ENCODE data around the gene GPALPP1.

DNA sequence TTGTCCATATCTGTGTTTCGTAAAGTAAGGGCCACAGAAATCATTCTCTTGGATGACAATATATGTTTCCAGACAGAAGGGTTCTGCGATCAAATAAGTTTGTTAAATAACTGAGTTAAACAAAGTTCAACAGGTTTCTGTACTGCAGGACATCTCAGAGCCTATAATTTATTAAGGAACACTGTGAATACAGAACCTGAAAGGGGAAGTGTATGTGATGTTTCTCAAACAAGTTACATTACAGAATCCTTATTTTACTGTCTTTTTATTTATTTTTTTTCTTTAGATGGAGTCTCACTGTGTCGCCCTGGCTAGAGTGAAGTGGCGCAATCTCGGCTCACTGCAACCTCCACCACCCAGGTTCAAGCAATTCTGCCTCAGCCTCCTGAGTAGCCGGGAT lies 75.6 kb downstream of the GPALPP1 start:
- TF ChIP-seq, protein P1, sequence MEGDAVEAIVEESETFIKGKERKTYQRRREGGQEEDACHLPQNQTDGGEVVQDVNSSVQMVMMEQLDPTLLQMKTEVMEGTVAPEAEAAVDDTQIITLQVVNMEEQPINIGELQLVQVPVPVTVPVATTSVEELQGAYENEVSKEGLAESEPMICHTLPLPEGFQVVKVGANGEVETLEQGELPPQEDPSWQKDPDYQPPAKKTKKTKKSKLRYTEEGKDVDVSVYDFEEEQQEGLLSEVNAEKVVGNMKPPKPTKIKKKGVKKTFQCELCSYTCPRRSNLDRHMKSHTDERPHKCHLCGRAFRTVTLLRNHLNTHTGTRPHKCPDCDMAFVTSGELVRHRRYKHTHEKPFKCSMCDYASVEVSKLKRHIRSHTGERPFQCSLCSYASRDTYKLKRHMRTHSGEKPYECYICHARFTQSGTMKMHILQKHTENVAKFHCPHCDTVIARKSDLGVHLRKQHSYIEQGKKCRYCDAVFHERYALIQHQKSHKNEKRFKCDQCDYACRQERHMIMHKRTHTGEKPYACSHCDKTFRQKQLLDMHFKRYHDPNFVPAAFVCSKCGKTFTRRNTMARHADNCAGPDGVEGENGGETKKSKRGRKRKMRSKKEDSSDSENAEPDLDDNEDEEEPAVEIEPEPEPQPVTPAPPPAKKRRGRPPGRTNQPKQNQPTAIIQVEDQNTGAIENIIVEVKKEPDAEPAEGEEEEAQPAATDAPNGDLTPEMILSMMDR (IDR thresholded peaks at IDR 0.05) = no peak
- no peak for TF ChIP-seq POLR2A (IDR thresholded peaks at IDR 0.05)
